Cerebellar cortex (tissue), 1 donor: ENCODE measurements around the gene PDZRN4.
"Not testable (repeated sequence)": the region's sequence is repeated elsewhere in the genome, so short reads cannot be mapped to it uniquely, and the experiment has no call there.

Experiments used
- DNase-seq: peaks from one replicate; pipeline ENCODE4 v3.0.0-alpha.2; 2015; ENCODE audit warnings: low spot score

PDZRN4 gene

DNA sequence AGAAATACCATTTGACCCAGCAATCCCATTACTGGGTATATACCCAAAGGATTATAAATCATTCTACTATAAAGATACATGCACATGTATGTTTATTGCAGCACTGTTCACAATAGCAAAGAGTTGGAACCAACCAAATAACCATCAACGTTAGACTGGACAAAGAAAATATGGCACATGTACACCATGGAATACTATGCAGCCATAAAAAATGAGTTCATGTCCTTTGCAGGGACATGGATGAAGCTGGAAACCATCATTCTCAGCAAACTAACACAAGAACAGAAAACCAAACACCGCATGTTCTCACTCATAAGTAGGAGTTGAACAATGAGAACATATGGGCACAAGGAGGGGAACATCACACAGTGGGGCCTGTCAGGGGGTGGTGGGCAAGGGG lies 97.3 kb downstream of the PDZRN4 start:
- DNase-seq, result not testable (repeated sequence)

DNA sequence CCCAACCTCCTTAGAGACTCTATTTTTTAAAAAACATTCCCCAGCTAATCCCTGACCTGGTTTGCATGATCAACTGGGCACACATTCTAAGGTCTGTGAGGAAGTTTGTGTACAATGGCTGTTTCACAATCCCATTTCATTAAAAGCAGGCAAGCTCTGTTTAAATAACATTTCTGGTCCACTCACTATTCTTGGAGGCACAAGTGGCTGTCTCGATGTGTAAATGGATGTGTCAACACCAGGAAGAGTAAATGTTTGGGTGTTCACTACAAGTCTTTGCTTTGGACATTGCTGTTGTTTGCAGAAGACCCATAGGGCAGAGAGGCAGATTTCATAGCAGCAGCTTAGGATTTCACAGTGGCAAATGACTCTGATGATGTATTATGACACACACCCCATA lies 98.3 kb downstream of the PDZRN4 start:
- no peak for DNase-seq

DNA sequence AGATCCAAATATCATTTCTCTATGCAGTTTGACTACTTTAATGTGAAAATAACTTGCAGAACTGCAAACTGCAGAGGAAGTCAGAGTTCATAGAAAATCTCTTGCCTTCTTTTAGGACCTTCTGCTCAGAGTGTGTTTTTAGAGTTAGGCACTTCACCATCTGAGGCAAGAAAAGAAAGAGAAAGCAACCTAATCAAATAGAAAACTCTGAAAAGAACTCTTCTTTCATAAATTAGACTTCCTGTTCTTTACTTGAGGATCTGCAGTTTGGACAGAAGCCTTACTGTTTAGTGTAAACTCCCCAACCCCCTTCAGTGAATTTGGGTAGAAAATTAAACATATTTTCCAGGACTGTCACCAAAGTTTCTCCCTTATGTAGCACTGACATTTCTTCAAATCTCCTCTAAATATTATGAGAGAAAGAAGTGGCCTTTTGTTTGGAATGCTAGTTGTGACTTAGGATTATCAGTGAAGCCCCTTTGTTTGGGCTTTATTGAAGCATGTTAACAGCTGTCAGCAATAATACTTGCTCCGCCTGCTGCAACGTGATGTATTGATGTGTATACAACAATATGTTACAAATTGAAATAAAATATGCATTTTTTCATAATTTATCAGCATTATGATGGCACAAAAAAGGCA lies 99.5 kb downstream of the PDZRN4 start:
- no peak for DNase-seq

DNA sequence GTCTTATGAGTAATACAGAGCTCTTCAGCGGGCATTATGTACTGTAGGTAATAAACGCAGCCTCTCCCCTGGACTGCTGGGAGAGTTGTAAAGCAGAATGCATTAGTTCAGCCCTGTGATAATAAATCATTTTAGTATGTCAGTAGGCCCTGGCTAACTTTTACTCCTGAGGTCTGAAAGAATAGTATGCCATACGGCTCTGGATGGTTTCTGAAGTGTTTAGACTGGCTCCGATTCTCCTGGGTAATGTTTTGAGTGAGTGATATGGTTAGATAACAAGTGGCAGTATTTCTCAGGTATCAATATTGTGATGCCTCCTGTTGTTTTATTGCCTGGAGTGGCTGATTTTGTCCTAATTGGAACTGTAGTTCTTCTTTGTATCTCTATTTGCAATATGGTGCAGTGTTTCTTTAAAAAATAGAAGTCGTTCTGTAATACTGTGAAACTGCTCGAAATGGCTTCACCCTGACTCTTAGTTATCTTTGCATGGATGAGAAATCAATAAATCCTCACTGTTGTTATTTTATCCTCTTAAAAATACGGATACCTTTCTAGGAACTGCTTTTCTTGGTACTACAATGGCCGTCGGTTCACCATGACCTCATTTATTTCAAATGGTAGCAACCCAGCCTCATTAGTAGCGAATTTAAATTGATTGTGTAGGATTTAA lies 100.2 kb downstream of the PDZRN4 start:
- DNase-seq, result no peak

DNA sequence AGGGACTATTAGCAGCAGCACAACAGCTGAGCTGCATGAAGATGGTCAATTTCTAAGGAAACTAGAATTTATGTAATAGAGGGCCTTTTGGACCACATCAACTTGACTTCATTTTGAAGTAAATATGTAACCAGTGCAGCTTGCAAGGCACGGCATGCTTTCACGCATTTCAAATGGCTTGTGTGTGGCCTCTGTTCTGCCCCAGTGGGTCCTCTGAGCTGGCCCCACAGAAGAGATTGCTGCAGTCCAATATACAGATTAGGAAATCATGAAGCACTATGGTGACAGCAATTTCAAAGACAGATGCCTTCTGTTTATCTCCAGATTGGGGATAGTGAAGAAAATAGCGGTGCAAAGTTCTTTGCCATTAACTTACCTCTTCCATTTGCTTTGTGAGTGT lies 101.4 kb downstream of the PDZRN4 start:
- DNase-seq, result no peak

DNA sequence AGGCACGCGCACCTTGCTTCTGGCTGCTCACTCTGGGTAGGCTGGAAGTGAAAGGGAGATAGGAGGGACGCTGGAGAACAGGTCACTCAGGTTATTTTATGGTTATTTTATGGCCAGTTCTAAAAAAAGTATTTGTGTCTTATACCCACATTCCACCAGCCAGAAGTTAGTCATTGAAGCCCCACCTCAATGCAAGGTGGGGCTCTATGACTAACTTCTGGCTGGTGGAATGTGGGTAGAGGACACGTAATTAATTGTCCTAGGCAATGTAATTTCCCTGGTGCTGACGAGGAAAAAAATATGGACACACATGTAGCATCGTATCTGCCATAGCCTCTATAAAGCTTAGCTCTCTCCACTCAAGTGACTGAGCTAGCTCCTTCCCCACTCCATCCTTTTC lies 104.9 kb downstream of the PDZRN4 start:
- DNase-seq, result no peak

DNA sequence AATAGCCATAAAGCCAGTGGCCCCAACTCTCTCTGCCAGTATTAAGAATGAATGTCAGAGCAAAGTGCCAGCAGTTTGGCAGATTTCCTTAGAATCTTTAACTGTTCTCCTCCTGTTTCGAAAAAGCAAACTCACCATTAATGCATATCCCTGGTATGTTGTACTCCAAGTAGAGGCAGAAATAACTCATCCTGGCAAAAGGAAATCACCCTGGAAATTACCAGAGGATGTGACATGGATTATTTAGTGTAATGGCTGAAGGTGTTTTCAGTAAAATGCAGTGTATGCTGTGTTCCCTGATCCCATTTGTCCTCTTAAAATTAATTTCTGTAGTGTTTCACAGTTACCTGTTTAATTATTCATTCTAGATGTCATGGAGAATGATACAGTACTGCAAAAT lies 105.3 kb downstream of the PDZRN4 start:
- DNase-seq, result no peak

DNA sequence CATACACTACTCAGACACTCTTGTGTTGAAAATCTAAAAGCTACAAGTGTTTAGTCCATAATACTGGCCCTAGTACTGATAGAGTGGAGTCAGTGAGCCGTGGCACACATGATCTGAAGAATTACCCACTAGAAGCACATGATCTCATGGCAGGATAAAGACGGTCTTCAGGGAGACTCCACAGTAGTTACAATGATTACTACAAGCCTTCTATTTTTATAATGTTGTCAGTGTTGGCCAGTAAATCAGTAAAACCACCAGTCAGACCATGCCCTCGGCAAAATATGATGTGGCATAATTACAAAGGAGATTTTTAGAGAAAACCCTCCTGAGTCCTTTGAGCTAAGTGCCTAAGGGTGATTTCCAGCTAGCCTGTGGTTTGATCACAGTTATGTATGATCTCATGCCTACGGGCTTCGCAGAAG lies 114.9 kb downstream of the PDZRN4 start:
- DNase-seq, result no peak

DNA sequence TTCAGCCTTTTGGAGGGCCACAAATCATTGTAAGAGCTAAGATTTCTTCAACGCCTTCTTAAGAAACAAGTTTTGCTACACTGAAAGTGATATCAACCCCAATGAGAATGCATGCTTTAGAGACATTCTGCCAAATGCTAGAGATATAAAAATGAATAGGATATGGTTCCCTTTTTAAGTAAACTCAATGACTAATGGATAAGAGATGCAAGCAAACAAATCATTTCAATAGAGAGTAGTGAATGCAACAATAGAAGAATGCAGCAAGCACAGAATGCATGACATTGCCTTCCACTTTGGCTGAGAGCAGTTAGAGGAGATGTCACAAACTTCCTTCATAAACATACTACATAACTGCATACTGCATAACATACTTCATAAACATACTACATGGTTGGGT lies 116.4 kb downstream of the PDZRN4 start:
- DNase-seq, result no peak

DNA sequence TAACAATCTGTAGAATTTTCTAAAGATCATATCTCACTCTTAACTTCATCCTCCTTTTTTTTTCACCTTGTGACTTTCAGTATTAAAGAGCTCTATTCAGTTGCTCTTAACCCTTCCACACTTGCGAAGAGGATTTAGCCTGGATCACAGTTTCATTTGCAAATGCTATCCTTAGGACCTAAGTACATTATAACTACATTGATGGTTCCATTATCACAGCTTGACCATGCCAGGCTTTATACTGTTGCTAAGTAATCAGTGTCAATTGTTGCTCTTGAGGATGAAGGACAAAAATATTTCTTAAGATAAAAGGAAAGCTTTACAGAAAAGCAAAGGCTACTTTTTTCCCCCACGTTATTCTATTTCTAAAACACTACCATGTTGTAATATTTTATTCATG lies 122.2 kb downstream of the PDZRN4 start:
- DNase-seq, result no peak

DNA sequence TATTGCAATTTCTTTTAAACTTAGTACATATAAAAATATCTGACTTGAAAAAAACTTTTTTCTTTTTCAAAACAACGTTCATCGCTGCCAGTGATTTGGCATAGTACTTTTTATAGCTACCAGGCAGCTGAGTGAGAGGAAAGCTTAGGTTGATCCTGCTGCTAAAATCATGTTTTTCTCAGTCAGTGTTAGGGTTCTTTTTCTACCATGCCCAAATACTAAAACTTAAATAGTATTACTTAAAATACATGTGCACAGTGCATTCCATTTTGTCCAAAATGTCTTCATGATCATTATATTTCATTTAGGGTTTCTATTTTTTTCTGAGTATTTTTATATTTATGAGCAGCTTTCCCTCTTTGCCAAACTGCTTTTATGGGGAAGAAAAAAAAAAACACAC lies 123.8 kb downstream of the PDZRN4 start:
- DNase-seq, result no peak

DNA sequence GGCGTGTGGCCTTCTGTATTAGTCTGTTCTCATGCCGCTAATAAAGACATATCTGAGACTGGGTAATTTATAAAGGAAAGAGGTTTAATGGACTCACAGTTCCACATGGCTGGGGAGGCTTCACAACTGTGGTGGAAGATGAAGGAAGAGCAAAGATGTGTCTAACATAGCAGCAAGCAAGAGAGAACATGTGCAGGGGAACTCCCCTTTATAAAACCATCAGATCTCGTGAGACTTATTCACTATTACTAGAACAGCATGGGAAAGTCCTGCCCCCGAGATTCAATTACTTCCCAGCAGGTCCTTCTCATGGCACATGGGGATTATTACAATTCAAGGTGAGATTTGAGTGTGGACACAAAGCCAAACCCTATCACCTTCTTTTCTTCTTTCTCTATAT lies 124.3 kb downstream of the PDZRN4 start:
- DNase-seq, result not testable (repeated sequence)

DNA sequence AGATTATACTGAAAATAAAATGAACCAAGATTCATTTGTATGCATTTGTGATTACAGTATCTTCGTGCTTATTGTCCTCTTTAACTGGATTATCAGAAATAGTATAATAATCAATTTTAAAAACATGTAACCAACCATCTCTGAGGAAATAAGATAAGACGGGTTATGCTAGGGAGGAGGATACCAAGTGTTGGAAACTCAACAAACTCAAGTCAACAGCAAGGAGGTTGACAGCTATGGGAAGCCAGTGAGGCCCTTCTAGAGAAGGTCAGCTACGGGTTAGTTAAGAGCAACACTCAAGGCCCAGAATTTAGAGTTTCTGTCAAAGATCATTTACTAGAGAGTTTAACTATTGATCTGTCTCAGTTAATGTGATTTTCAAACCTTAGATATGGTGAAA lies 137.2 kb downstream of the PDZRN4 start:
- no peak for DNase-seq

DNA sequence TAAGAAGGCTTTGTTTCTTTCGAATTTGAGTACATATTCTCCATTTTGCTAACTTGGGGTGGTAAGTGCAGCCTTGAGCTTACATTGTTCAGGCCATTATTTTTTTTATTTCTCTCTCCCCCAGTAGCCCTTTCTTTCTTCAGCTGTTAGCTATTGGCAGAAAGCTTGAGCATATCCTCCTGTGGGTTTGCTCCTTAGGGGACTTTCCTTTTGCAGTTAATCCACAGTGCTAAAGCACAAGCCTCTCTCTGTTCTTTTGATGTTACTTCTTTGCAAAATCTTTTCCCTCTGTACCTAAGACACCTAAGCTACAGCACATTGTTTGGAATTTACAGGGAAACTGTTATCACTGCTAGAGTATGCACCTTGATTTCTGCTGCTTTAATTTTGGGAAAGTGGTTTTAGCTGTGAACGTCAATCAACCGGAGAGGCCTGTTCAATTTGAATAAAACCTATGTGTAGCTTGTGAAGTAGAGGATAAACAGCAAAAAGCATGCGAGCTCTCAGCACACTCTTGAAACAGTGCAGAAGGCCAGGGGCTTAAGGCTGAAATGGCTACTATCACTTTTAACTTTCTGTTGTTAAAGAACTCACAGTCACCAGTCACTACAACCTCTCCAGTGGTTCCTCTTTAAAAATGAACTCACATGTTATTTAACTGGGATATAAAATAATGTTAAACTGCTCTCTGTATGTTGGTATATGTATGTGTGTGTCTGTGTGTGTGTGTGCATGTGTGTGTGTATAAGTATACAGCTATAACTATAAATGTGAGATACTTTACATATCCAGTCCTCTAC lies 139.2 kb downstream of the PDZRN4 start:
- no peak for DNase-seq

DNA sequence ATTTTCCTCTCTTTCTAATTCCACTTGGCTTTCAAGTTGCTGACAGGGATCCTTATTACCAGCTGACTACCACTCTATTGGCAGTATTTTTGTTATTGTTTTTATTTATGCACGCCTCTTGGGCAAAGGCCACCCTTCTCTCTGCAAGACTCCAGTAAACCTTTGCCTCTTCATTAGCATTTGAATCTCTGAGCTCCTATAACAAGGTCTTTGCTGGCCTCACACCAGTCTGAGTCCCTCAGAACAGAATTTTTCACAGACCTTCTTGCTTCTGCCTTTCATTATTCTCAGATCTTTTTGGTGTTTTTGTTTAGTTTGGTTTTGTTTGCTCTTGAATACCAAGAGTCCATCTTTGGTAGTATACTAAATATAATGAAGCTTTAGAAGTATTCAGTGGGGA lies 145.9 kb downstream of the PDZRN4 start:
- no peak for DNase-seq

DNA sequence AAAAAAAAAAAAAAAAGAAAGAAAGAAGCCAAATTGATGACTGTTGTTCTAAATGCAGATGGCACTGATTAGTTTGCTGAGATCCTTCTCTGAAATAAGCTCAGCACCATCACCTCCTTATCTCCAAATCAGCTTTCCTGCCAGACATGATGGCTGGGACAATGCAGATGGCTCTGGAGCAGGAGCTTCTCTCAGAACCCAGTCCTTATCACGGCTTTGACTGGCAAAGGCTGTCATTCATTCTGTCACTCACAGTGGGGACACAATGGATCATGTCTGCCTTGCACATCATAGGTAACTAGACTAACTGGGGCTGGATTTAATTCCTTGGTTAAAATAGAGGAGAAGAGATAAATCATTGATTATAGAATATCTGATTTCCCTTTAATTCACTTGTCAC lies 146.3 kb downstream of the PDZRN4 start:
- no peak for DNase-seq

DNA sequence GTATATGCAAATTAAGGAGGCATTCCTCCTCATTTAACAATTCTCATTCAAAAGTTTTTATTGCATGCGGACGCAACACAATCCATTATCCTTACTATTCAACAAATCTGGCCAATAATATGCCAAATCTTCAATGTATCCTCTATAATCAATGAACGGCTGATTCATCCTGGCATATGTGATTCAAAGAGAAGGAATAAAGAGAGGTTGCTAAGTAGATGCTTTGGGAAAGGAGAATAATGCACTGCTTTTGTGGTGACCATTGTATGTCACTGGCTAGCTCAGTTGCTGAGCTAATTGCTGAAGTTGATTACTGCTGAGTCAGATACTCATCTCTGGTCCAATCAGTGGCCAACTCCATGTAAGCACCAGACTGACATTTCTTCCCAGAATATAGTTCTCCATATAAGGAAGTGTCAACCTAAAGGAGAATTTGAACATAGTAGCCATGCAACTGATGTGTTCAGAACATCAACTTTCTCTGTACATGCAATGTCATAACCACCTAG lies 148.0 kb downstream of the PDZRN4 start:
- no peak for DNase-seq

DNA sequence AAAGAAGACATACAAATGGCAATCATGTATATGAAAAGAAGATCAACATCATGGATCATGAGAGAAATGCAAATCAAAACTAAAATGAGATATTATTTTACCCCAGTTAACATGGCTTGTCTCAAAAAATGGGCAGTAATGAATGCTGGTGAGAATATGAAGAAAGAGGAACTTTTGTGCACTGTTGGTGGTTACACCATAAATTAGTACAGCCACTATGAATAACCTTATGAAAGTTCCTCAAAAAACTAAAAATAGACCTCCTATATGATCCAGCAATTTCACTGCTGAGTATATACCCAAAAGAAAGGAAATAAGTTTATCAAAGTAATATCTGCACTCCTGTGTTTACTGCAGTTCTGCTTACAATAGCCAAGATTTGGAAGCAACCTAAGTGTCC lies 151.7 kb downstream of the PDZRN4 start:
- no peak for DNase-seq

DNA sequence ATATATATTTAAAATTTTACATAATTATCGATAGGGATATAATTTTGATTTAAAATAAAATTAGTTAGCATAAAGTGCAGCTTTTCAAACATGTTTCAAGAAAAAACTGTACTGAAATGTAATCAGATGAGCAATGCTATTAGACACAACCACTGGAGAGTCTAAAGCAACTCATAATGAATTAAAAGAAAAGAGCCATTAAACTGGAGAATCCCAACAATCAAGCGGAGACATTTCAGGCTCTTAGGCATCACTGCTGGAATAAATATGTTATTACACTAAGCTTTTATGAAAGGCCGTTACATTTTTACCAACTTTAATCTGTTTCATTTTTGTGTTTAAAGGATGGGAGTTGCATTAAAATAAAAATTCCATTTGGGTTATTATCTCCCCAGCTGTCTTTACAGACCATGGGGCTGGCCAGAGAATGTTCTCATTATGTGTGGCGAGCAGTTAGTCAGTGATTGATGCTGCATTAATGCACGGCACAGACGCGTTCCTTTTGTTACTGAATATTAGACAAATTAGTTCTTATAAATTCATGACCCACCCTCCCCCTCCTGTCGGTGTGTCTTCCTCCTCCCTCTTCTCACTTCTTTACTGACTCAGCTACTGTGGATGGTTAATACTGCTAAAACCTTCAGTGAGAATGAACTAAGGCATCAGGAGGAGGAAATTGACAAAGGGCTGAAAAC lies 156.8 kb downstream of the PDZRN4 start:
- DNase-seq, result no peak

DNA sequence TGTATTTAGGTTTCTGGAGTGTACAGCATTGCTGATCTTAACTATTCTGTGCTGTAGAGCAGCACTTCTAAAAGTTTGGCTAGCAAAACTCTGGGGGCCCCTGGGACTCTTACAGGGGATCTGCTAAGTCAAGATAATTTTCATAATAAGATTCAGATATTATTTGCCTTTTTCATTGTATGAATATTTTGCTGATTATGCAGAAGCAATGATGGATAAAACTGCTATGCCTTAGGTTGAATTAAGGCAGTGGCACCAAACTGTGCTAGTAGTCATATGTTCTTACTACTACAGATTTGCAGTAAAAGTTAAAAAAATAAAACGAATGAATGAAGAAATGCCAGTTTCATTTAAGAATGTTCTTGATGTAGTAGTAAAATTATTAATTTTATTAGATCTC lies 160.1 kb downstream of the PDZRN4 start:
- no peak for DNase-seq

DNA sequence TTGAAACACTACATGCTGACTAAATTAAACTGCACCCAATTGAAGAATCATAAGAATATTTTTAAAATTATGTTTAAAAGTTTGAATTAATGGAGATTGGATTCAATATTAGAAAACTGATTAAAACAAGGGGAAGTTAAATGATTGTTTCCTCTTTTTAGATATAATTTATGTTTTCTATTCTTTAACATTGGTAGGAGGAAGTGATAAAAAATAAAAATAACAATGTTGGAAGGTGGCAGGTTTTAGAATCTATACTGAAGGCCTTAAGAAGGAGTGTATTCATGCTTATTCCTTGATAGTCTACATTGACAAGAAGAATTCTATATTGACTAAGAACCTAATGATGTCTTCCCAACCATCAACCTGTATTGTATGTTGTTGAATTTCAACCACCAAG lies 168.1 kb downstream of the PDZRN4 start:
- no peak for DNase-seq

DNA sequence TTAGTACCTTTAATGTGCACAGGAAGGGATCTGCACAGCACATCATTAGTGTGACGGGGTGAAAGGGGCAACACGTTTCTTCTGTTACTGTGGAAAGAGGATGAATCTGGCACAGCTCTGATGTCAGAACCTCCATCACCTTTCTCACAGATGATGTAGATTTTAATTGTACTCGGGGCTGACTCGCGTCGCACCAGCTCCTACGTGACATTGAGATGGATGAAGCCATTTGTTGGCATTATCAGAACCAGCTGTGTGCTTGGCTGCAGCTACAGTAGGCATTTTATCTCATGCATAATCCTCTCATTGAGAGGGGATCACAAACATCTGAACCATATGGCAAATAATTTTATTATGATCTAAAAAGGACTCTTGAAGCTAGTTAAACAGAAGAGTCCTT lies 173.6 kb downstream of the PDZRN4 start:
- DNase-seq, result no peak

DNA sequence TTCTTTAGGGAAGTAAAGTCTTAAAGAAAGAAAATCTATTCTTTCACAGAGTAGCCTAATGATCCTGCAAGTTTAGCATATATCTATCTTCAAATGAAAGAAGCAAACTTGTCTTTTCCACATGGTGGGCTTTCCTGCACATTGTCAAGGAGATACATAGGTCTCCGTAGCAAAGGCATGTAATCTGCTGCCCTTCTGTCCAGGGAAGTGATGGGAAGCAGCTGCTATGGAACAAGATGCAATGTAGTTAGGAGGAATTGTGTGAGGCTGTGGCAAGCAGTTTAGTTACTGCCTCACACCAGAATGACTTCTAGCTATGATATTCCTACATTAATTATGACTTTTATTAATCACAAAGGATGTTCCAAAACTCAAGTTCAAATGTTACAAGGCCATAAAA lies 174.4 kb downstream of the PDZRN4 start:
- no peak for DNase-seq
